OCI-LY3 (cell line): Measurements from ENCODE around the gene TAF11L8.

Source experiments
- EZH2phosphoT487 ChIP-seq: fragments of 200-600 bp; shearing (Covaris generic); IDR thresholded peaks from 2 replicates; pipeline ENCODE4 v1.6.1; 2018; ENCODE audit warnings: antibody characterized with exemption, mixed run types, low read depth
- TF ChIP-seq, protein P1 (sequence below): fragments of 200-600, 300-600 bp; sonication (generic); IDR thresholded peaks from 2 replicates; pipeline ENCODE4 v1.5.1; 2014; ENCODE audit warnings: antibody characterized with exemption, low read length, low read depth

DNA sequence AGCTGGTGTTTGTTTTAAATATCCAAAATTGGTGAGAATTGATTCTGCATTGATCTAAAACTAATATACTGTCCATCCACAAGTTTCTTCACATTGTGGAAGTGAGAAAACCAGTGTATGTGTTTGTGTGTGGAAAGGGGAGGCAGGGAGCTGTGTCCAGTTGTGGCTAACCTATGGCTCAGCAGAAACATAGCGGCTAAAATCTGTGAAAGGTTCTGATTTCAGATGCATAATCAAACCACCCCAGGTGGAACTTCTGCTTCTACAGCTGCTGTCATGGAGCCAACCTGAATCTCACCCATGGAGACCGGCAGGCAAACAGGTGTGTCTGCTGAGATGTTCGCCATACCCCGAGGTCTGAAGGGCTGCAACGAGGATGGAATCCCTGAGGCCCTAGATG lies 43.4 kb upstream of the TAF11L8 start, which contains the start of gene TAF11L14:
- TF ChIP-seq, protein P1, sequence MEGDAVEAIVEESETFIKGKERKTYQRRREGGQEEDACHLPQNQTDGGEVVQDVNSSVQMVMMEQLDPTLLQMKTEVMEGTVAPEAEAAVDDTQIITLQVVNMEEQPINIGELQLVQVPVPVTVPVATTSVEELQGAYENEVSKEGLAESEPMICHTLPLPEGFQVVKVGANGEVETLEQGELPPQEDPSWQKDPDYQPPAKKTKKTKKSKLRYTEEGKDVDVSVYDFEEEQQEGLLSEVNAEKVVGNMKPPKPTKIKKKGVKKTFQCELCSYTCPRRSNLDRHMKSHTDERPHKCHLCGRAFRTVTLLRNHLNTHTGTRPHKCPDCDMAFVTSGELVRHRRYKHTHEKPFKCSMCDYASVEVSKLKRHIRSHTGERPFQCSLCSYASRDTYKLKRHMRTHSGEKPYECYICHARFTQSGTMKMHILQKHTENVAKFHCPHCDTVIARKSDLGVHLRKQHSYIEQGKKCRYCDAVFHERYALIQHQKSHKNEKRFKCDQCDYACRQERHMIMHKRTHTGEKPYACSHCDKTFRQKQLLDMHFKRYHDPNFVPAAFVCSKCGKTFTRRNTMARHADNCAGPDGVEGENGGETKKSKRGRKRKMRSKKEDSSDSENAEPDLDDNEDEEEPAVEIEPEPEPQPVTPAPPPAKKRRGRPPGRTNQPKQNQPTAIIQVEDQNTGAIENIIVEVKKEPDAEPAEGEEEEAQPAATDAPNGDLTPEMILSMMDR: no peak
- TF ChIP-seq EZH2phosphoT487: no peak
